Cardiac septum (tissue), 1 donor: ENCODE data around the gene THUMPD1. TPM values are rescaled to one million over a fixed set of nuclear protein-coding genes. Genes with fewer than 3 reads are reported as not detected.
"Not testable (repeated sequence)": the region's sequence is repeated elsewhere in the genome, so short reads cannot be mapped to it uniquely, and the experiment has no call there.

Experiments
- DNase-seq: peaks from one replicate; pipeline ENCODE4 v3.0.0-alpha.2; 2020; ENCODE audit warnings: low spot score
- intact Hi-C: fragments of 100-400 bp; cut with DNase I; formaldehyde crosslinking; loops from one replicate; pipeline ENCODE4 v1.14.0; 2022
- total RNA-seq: library from RNA; stranded (reverse); fragmentation: NEBNext Ultra II Directional; extraction: Animal tissue kit (Norgen Biotek cat#: 25700); gene quantifications from one replicate; pipeline ENCODE4 v1.2.1, GENCODE V29; 2021
- donor health status: DM: no; HTN: no; CAD: no.

THUMPD1 gene
- total RNA-seq, 1 donor from 2014 or later, result 17.5 TPM

DNA sequence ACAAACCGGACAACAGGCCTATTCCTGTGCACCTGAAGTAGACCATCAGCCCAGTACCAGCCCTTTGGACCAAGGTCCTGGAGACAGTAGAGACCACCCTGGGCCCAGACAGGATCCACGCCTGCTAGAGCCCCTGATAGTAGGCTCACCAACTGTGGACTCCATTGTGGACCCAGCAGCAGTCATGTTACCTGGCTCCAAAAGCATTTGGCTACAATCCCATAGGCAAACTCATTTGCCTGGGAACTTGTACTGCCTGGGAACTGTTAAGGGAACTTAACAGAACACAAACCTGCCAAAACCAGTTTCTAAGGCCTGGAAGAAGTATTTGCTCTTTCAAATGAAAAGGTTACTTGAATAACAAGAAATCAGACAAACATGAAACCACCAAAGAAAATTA lies 34.2 kb downstream of the THUMPD1 start:
- no peak for DNase-seq
- intact Hi-C loops, result no loop called here

DNA sequence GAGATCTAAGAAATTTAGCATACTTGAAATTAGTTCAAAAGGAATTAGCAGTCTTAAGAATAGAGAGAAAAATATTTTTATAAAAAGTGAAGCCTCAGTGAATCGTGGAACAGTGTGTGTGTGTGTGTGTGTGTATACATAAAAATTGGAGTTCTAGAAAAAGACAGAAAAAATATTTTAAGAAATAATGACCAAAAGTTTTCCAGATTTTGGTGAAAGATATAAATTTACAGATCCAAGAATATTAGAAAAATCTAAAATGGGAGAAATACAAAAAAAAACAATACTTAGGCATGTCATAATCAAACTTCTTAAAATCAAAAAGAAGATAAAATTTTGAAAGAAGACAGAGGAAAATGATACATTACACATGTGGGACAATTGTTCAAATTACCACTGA lies 35.6 kb downstream of the THUMPD1 start:
- intact Hi-C loops, DNase-seq: not testable (repeated sequence)

- DNase-seq, result no peak
- intact Hi-C loops, result no loop called here
These were observed 37.3 kb downstream of the THUMPD1 start for GRCh38 chr16:20704281-20704680.

GRCh38 chr16:20701692-20702091 lies 39.9 kb downstream of the THUMPD1 start:
- DNase-seq, intact Hi-C loops: not testable (repeated sequence)

- no peak for DNase-seq
- intact Hi-C loops, result no loop called here
These were observed 45.0 kb downstream of the THUMPD1 start for GRCh38 chr16:20696618-20697017.

DNA sequence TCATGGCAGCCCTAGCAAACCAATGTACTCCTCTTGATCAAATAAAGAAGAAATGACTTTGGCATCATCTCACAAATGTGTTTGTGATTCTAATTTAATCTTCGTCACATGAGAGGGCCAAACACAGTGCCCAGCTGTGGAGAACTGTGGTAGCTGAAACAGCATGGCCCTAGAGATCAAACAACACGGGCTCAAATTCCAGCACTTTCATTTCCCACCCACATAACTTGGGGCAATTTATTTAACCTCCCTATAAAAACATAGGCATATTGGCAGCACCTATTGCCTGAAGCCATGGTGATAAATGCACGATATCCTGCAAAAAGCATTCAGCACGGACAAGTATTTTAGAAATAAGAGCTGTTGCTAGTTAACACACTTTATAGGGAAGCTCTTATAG lies 46.6 kb downstream of the THUMPD1 start:
- intact Hi-C loops, result no loop called here
- DNase-seq, result no peak

- intact Hi-C loops, DNase-seq: not testable (repeated sequence)
These were observed 47.5 kb downstream of the THUMPD1 start for GRCh38 chr16:20694096-20694495.

DNA sequence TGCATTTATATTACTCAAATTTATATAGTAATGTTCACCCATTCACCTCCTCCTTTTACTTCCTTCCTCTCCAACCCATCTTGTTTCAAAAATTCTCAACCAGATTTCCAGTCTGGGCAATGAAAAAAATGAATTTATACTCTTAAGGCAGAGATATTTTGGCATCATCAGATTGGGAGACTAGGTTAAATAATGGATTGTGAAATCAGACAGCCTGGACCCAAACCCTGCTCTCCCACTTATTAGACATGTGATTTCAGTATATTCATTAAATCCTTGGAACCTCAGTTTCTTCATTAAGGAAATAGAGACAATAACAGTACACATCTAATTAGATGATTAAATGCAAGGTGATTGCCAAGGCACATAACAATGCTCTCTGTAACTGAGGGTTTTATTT lies 52.0 kb downstream of the THUMPD1 start:
- no peak for DNase-seq
- intact Hi-C loops, result no loop called here

GRCh38 chr16:20683812-20684211 lies 57.8 kb downstream of the THUMPD1 start:
- intact Hi-C loops, result no loop called here
- DNase-seq, result no peak

Other genes with a start within 250 kb of the THUMPD1 start
- gene ACSM2B, start 165.5 kb downstream of the THUMPD1 start, total RNA-seq, result not detected
- 0.16 TPM for gene ACSM1, start 44.1 kb downstream of the THUMPD1 start, total RNA-seq
- 1.7 TPM for gene ACSM3, start 22.2 kb upstream of the THUMPD1 start, total RNA-seq
- 9.8 TPM for gene ERI2, start 64.7 kb upstream of the THUMPD1 start, total RNA-seq
- gene REXO5, start 64.7 kb upstream of the THUMPD1 start, total RNA-seq, result 3.0 TPM
- gene DCUN1D3, start 158.5 kb upstream of the THUMPD1 start, total RNA-seq, result 10.0 TPM
- gene LYRM1, start 159.0 kb upstream of the THUMPD1 start, total RNA-seq, result 37.7 TPM